NCI-H1105 treated with DMSO at 0.1 percent for 48 hours (cell line): ENCODE results near the gene NT5C1A.
A peak's percentile ranks its signal among the peaks of the same experiment; 100 is the strongest.

ENCODE experiments used
- DNase-seq: peaks from one replicate; lab custom pipeline; 2025; lab: John Stamatoyannopoulos, UW

The NT5C1A gene

DNA sequence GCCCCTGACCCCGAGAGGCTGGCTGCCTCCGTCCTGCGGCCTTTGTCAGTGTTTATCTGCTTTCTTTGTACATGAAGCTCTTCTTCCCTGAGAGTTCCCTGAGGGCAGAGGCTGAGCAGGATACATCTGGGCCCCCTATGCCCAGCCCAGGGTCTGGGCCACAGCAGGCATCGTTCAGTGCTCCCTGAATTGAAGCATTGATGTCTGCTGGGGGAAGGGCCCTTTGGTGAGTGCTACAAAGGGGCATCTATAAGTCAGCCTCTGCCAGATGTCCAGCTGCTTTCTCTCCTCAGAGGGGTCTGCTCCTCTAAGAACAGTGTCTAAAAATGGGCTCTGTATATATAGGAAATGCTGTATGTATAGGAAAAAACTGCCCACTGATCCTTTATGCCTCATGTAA is 34.5 kb downstream of the NT5C1A start:
- no peak for DNase-seq

DNA sequence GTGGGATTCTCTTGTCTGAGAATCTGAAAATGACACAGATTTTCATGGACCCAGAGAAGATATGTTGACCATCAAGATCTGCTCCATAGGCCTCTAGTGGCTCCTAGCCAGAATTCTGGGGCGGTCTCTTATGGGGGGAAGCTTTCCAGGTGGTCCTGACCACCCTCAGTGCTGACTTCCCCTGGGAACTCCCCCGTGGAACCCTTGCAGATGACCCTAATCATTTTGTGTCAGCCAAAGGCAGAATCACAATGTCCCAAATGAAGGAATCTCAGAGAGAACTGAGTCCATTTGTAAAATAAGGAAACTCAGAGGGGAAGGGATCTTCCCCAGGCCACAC is 36.1 kb downstream of the NT5C1A start:
- no peak for DNase-seq

DNA sequence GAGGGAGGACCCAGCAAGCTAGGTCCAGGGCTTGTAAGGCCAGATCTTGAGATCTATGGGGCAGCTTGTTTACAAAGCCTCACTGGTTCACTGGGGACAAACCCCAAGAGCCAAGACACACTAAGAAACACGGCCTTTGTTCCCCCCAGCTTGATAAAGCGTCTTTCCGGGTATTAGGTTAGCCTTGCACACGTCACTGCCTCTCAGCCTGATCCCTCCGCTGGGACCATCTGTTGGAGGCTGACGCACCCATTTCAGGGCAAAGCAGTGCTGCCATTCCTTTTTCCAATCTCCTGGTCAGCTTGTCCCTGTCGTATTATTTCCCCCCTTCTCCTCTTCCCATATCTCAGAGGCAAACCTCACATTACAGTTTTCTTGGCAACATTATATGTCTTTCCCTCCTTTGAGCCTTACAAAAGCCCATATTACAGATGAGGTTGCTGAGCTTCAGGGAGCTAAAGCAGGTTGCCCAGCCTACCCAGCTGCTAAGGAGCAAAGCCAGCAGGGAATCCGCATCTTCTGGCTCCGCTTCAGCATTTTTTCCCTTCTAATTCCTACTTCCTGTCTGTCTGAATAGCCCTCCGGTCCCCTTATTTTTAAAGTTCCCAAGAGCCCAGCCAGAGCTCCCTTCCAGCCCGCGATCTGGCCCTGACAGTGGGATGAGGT is 36.6 kb downstream of the NT5C1A start:
- DNase-seq, result no peak

DNA sequence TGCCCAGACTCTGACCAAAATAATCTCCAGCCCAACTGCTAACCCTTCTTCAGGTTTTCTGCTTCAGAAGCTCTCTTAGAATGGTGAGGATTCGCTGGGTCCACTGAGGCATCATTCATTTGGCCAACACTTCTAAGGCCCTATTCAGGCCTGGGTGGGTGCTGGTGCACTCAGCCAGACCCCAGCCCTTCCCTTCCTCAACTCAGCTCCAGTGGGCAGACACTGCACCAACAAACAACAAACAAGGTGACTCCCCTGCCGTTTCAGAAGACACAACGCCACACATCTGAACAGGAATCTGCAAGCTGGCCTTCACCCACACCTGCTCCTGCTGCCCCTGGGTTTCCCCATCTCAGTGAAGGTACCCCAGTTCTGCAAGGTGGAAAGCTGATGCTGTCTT is 38.5 kb downstream of the NT5C1A start:
- DNase-seq, result no peak

DNA sequence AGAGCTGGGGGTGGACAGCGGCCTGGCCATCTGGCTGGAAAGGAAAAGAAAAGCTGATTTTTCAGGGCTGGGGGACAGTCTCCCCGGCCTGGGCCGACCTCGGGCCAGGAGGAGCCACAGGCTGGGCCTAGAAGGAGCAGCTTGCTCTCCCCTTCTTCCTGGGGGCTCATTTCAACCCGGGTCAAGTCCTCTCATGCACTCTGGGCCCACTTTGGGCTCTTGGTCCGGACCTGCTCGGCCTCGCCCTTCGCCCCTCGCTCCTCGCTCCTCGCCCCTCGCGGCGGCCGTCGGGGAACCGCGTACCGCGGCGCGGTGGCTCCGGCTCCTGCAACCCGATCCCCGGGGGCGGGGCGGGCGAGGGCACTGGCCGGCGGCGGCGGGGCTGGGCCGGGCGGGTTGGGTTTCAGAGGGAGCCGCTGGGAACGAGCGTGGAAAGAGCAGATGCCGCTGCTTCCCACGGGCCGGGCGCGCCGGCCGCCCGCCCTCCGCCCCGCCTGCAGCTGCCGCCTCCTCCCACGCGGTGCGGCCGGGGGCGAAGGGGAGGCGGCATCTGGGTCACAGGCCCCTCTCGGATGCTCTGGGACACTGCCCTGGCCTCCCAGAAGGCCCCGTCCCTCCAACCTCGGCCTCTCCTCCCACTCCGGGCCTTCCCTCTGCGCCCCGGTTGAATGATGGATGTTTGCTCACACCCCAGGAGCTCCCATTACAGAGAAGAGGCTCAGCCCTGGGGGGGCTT is 39.1 kb downstream of the NT5C1A start:
- no peak for DNase-seq

DNA sequence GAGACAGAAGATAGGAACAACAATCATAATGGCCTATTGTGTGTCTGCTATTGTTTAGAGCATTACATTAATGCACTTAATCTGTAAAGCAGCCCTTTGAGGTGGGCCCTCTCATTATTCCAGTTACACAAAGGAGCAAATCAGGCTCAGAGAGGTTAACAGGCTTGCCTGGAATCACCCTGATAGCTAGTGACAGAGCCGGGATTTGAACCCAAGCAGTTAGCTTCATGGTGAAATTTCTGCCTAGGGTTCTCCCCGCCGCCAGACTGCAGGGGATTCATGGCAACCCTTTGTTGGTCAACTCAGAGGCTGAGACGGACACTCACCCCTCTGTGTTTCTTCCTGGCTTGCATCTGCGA is 39.6 kb downstream of the NT5C1A start:
- no peak for DNase-seq

DNA sequence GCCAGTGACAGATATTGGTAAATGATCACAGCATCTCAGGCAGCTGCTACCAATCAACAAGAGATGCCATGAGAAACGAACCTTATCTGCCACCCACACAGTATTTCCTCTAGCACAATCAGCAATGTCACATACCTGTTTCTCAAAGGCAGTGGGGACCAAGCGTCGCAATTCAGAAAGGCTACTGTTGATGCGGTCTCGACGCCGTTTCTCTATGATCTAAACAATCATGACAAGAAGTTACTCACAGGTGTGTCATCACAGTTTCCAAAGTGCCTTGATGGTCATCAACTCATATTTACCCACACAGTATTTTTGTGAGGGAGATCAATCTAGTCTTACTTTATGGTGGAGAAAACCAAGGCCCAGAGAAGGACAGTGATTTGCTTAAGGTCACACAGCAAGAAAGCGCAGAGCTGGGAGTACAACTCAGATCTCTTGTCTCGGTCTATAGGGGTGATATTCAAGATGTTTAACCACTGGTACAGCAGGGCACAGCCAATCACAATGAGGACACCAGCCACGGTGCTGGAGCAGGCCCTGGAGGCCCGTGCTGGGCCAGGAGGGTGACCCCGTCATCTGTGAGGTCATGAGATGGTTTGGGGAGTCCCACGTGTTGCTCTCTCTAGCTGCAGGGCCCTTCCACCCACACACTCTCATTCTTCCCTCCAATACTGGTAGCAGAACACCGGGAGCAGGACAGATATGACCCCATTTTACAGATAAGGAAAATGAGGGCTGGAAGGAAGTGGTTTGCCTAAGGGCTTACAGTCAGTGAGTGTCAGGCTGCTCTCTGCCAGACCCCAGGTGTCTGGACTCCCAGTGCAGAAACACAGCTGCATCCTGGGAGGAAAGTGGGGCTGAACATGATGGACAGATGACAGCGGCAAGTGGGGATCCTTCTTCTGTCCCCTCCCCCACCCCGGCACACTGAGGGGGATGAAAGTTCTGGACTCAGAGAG is 40.3 kb downstream of the NT5C1A start:
- no peak for DNase-seq

DNA sequence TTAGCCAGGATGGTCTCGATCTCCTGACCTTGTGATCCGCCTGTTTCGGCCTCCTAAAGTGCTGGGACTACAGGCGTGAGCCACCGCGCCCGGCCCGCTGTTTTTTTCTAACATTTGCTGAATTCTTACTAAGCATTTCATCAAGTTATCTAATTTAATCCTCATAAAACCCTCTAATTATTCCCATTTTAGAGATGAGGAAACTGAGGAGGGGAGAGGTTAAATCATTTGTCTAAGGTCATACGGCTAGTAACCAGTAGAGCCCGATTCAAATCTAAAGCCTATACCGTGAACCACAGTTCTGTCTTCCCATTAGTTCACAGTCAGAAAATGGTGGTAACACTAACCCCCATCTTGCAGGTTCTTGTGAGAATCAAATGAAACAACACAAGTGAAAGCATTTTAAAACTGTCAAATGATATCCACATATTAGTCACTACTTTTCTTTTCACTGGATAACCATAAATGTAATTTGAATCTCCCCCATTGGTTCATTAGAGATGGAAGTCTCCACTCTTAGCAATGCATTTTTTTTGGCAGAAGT is 43.0 kb downstream of the NT5C1A start:
- DNase-seq, result no peak

DNA sequence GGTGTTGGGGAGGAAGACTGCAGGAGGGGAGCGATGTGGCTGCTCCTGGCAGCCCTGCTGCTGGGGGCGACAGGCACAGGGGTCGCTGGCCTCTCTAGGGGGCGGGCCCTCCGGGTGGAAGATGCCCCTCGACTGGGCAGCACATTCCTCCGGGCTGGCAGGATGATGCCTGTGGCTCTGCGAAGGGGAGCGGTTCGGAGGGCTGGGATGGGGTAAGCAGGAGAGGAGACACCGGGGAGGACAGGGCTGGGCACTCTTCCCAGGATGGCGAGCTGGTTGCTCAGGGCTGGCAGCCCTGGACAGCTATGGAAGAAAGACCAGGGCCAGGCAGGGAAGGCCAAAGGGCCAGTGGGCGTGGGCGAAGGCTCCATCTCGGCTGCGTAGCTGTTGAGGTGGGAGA is 45.3 kb downstream of the NT5C1A start:
- no peak for DNase-seq

DNA sequence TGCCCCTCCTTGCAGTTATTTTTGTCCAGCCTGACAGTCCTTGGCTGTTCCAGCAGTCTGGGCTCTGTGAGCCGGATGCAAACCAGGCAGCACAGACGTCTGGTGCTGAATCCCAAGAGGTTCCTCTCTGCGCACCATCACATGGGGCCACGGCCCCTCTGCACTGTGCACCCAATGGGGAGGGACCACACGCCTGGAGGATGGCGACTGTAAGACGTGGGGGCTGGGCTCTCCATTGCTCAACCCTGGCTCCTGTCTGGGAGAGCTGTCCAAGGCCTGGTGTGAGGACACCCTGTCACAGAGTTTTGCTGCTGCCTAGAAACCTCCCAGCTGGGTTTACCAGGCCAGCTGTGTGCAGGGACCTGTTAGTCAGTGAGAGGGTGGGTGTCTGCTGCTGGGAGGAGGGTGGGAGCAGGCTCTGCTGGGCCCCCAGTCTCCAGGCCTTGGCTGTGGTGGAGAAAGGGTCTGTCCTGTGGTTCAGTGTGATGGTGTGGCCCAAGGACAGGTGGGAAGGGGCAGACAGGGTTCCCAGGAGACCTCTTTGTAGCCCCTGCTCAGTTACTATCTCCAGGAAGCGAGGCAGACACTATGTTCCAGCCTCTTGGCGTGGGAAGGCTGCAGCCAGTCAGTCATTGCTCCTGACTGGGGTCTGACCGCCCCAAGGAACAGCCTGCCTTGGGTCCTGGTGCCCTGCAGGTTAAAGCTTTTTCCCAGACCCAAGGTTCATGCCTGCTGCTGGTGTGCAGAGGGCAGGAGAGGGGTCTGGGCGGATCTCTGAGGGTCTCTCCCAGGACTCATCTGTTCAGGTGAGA is 46.2 kb downstream of the NT5C1A start:
- DNase-seq, result no peak

DNA sequence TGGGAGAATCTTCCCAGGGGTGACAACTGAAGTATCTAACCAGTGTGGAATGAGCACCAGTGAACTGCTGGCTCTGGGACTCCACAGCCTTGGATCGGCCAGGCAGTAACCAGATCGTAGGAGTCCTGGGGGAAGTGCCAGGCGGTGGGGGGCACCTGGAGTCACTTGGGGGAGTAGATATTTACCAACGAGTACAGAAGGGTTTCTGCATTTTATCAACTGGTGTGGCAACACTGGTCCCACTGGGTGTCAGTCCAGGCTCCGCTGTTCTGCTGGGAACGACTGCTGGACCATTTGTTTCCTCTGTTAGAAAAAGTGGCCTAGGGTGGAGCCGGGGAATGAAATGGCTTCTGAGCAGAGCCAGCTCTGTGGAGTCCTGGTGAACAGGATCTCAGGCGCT is 46.9 kb downstream of the NT5C1A start:
- DNase-seq, result no peak

DNA sequence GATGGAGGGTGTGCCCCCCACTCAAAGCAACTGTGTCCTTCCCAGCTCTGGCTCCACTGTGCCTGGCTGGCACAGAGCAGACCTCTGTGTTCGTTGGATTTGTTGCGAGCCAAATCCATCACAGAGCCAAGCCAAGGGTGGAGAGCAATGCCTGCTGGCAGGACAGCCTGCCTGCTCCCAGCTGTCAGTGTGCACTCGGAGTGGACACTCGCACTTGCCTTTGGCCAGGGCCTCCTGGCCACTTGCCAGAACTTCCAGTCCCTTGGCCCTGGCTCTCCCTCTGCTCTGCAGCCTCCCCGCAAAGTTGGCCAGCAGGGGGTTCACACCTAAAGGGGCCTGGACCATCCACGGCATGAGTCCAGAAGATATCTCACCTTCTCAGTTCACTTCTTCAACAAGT is 48.9 kb downstream of the NT5C1A start:
- no peak for DNase-seq

DNA sequence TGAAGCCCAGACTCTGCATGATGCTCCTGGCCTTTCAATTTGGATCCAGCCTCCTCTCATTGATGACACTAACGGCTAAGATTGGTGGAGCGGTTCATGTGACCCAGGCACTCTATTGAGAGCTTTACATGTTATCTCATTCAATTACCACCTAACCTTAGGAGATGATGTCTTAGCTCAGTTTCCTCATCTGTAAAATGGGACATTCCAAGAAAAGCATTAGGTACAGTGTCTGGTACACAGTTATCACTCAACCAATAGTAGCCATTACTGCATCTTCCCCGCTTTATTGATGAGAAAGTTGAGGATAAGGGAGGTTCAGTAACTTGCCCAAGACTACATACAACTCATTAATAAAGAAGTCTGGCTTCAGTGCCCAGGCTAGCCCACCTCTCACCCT is 49.5 kb downstream of the NT5C1A start:
- DNase-seq, result no peak

DNA sequence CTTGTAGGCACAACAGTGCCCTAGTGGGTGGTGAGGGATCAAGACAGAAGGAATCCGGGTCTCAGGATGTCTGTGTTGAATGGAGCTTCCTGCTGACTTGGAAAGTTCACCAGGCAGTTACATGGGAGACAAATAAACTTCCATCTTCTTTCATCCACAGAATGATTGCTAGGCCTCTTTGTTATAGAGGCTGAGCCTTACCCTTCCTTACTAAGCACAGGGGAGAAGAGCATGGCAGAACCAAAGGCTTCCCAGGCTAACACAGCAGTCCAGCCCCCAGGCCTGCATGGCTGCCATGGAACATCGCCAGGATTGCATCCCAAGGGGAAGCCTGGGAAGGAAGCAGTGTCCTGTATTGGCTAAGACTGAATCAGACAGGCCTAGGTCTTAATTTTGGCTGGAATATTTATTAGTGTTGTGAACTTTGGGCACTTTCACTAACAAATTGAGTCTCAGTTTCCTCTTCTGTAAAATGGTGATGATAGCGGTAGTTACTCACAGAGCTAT is 51.2 kb downstream of the NT5C1A start:
- DNase-seq, result no peak

DNA sequence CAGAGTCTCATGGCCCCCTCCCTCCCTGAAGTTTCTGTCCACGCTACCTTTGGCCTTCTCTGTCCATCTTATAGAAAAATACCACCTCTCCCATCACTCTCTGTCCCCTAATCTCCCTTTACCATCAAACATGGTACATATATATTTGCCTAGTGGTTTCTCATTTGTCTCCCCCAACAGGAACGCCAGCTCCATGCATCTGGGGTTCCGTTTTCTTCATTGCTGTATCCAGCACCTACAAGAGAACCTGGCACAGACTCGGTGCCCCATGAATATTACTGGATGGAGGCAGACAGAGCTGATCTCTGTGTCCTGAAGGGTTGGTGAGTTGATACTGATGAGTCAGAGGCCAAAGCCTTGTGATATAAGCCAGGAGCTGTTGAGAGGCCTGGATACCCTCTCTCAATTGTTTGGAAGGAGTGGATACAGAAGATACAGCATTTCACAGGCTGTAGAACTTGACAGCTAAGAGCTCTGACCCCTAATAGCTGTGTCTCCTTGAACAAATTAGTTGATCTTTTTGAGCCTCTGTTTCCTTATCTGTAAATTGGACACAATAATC is 54.3 kb downstream of the NT5C1A start:
- no peak for DNase-seq

DNA sequence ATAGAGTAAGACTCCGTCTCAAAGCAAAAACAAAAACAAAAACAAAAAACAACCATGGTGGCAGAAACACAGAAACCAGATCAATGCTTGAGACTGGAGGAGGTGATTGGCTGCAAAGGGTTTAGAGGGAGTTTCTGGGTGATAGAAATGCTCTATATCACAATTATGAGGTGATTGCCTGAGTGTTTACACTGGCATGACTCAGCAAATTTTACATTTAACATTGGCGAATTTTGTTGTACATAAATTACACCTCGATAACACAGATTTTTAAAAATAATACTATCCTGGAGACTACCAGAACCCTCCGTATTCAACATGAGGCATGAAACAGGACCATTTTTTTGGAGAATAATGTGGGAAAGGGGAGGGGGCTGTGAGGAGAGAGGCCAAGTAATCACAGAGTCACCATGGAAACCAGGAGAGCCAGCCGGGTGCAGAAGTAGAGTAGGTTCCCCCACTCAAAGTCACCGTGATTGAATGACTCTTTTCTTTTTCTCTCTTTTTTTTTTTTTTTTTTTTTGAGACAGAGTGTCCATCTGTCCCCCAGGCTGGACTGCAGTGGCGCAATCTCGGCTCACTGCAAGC is 56.7 kb downstream of the NT5C1A start:
- DNase-seq, result peak; percentile 5

DNA sequence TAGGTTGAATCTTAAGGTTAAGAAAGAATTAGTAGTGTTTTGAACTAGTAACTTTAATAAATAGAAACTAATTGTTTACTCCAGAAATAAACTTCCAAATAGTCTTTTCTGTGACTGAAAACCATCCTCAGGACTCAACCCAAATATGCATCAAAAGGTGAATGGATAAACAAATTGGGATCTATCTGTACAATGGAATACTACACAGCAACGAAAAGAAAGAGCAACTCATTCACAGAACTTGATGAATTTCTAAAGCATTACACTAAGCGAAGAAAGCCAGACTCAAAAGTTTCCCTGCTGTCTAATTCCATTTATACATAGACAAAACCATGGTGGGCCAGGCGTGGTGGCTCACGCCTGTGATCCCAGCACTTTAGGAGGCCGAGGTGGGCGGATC is 57.4 kb downstream of the NT5C1A start:
- DNase-seq, result no peak

DNA sequence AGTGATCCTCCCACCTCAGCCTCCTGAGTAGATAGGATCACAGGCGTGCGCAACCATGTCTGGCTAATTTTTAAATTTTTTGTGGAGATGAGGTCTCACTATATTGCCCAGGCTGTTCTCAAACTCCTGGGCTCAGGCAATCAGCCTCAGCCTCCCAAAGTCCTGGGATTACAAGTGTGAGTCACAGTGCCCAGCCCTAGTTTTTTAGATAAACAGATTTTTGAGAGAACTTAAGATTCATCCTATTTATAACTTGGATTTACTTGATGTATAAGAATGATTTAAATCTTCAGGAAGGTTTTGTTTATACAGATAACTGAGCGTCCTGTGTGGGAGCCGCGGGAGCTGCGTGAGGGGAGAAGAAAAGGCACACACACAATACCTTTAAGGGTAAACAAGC is 58.7 kb downstream of the NT5C1A start:
- DNase-seq, result no peak

DNA sequence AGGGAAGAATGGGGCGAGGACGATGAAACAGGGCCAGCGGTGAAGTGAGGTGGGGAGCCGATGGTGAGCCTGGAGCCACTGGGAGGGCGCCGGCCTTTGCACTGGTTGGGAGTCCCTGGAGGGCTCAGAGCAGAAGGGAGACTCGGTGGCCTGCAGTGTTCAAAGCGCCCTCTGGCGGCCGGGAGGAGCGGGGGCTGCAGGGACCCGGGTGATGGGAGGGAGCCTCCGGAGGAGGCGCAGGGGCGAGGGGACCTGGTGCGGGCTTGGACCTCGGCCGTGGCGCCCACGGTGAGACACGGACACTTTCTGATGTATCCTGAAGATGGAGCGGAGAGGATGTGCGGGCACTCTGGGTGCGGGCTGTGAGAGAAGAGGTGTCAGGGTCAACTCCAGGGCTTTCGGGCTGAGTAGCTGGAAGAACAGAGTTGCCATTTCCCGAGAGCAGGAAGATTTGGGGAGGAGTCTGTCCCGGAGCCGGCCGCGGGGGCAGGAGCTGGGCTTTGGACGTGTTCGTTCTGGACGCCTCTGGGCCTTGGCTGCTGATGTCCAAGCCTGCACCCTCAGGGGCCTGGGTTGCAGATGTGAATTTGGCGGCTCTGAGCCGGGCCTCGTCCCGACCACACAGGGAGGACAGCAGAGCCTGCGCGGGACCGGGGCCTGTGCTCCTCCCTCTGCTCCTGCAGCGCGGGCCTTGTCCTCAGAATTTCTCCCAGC is 62.1 kb downstream of the NT5C1A start:
- no peak for DNase-seq
